LoVo (cell line): ENCODE results near the gene SCGB3A2.

Source experiments
- DNase-seq: peaks from one replicate; pipeline ENCODE4 v3.0.0-alpha.2; 2016; ENCODE audit warnings: low spot score

The SCGB3A2 gene, protein sequence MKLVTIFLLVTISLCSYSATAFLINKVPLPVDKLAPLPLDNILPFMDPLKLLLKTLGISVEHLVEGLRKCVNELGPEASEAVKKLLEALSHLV

DNA sequence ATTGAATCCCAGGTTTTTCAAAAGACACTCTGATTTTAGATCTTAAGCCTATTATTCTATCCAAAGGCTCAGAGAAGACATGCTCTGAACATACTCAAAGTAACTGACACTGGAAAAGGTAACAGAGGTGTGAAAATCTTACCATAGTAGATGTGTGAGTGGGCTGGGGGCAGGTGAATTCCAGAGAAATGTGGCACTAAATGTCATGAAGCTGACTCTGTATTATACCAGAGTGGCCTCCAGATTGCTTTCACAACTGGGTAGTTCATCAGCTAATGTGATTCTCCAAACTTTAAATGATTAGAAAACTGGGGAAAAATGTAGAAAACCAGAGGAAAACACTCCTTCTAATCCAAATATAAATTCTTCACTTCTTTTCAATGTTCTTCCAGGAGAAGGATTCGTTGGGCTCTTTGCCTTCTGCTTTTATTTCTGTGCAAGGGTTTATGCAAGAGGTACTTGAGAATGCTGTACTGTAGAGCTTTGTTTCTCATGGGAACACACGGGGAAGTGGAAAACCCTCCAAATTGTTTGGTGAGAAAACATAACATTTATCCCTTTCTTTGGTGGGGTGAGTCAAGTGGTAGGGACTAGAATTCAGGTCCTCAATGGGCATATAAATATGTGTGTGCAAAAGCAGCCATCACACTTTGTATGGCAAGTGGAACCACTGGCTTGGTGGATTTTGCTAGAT lies at the start of gene SCGB3A2:
SCGB3A2 (plus strand) TSS at position 646 of the 694 bp plus-strand sequence. CDS start 93 bp downstream, outside the sequence.
- DNase-seq: no peak

DNA sequence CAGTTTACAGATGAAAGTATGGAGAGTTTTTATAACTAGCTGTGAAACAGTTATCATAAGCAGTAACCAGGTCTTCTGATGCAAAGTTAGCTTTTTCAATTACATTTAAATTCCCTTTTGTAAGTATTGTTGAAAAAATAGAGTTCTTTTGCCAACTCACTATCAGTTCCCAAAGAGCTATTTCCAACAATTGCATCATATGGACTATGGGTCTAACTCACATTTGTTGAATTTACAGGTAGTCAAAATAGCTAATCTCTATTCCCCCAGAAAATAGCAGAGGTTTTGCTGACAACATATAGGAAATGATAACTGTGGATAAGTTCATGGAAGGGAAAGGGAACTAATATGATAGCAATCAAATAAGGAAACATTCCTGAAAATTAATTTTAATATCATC lies 48.5 kb upstream of the SCGB3A2 start:
- peak; percentile 29 for DNase-seq

DNA sequence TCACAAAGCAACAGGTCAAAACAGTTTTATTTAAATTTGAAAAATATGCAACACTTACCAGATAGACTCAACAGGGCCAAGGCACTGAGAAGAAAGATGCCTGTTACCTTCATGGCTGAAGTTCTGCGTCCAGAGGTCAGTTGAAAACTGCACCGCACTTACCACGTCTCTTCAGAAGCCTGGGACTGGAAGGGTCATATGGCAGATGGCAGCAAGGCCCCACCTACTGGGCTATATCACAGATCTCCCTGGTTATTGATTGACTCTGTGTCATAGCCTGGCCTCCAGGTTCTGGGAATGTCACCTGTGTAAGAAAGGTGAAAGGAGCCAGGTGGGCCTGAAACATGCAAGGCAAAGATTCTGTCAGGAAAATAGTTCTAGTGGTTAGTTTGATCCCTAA lies 47.0 kb upstream of the SCGB3A2 start, which contains the start of gene SPINK1:
SPINK1 (minus strand) TSS at position 207 of the 400 bp plus-strand sequence; CDS start at position 113, 94 bp downstream.
- DNase-seq: no peak

DNA sequence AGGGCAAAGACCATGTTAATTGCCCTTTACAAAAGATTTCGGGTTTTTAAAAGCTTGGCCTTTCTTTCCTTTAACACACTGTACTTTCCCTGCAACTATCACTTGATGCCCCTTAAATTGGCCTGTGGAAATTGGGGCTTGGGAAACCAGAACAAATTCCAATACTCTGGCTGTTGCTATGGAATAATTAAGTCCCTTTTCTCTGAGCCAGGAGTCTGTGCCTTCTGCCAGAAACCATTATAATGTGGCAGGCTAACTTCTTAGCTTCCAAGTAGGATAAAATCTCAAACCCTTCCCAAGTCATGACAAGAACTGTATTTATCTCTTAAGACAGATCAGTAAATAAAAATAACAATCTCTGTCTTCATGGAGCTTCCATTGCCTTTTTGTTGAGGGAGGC lies 46.0 kb upstream of the SCGB3A2 start:
- DNase-seq: no peak

DNA sequence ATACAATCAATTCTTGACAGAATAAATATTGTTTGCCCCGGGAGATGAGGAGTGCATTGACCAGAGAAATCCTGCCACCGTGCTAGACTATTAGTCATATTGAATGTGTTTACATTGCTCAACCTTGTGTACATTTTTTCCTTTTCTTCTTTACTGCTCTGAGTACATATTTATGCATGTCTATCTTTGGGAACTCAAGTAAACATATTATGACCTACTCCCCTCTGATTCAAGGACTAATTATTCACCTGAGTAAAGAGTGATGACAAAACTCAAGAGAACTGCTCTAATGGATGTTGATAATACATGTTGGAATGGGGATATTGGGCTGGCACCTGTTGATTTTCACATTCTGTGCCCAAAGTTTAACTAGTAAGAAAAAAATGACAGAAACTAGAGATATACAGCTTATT lies 43.1 kb upstream of the SCGB3A2 start:
- peak; percentile 86 for DNase-seq

DNA sequence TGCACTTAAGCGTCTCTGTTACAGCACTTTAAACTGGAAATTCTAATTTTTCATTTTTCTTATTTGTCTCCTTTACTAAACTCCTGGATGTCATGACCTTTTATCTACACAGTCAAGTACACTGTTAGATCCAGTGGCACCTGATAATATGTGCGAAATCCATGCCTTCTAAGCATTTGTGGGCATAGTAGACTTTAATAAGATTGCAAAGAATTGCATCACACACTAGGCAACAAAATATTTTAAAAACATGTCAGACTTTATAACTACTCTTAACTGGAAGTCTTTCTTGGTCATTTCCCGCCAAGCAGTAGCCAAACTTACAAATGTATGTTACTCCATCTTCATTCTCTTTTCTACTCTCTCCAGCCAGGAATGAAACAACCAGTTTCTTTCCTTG lies 42.1 kb upstream of the SCGB3A2 start:
- DNase-seq: no peak

DNA sequence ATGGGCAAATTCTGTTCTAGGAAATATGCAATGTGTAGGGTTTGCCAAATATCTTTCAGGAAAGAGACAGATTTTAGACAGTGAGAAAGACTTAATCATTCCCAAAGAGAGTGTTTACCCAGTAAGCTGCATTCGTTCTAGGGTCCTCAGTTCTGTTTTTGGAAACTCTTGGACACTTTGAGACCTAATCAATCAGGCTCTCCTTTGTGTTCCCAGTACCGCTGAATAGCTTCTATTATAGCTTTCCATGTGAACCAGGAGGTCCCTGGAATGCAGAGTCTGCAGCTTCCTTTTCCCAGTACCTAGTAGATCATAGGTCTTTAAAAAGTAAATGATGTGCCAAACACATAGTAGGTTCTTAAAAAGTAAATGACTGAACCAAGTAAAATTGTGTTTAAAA lies 35.6 kb upstream of the SCGB3A2 start:
- DNase-seq: no peak

DNA sequence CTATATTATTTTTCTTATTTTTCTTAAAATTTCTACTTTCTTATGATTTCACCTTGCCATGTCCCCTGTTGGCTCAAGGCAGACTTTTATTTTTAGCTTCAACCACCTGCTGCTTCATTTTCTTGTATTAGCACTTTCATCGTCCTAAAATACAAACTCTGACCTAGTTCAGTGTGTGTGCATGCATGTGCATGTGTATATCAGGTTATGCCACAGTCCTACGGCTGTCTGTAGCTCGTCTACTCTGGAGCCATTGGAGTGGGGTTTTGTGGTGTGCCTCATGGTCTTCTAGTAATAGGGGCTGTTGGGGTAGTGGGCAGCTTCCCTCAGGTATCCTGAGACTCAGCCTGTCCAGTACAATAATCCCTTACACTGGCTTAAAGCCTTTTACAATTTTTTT lies 33.7 kb upstream of the SCGB3A2 start:
- no peak for DNase-seq

DNA sequence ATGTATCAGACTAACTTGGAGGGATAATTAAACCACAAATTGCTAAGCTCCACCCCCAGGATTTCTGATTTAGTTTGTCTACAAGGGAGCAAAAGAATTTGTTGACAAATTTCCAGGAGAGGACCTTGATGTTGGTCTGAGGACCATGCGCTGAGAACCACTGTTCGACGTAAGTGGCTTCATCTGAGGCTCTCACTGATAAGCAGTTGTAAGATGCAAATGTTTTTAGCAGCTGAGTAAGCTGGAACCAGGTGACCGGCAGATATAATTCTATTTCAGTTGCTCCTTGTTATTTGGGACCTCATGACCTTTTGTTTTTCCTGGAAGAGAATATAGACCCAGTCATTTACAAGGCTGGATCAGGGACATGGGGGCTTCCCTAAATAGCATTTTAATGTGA lies 32.9 kb upstream of the SCGB3A2 start:
- DNase-seq: no peak

DNA sequence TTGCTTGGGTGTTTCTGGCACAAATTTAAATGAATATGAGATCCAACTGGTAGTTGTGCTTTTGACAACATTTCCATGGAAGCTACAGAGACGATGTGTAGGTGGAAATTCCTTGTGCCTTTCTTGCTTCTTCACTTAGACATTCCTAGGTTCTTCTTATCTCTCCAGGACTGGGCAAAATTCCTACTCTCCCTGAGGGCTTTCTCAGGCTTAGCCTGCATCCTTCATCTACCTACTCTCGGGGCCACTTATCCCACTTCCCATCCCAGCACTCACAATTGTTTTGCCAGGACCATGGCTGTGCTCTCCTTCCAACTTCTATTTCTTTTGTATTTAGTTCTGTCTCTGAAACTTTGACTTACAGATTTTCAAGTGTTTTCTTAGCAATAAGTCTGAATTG lies 29.3 kb upstream of the SCGB3A2 start:
- no peak for DNase-seq

DNA sequence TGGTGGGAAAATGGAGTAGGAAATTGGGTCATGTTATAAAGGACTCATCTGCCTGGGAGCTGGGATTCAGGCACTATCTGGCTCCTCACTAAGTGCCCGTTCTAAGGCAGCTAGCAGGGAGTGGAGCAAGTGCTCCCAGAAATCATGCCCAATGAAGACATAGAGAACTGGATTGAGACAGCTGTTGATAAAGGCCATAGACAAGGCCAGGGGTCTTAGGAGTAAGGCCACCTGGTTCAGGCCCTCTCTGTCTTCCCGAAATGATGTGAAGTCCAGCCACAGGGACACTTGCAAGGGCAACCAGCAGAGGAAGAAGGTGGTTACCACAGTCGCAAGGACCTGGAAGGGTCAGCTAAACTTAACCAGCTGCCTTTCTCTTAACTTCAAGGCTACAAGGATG lies 26.9 kb upstream of the SCGB3A2 start:
- DNase-seq: no peak

DNA sequence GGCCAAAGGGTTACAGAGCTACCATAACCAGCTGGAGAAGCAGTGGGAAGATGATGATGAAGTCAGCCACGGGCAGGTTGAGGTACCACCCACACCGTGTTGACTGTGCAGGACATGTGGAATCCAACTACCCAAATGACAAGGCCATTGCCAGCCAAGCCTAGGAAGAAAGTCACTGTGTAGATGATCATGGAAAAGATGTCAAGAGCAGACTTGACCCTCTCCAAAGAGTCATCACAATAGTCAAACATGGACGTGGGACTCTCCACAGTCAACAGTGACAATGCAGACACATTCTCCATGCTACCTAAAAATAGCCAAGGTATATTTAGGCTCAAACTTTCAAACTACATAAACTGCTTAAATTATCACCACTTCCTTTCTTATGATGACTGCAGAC lies 26.1 kb upstream of the SCGB3A2 start:
- DNase-seq: no peak

DNA sequence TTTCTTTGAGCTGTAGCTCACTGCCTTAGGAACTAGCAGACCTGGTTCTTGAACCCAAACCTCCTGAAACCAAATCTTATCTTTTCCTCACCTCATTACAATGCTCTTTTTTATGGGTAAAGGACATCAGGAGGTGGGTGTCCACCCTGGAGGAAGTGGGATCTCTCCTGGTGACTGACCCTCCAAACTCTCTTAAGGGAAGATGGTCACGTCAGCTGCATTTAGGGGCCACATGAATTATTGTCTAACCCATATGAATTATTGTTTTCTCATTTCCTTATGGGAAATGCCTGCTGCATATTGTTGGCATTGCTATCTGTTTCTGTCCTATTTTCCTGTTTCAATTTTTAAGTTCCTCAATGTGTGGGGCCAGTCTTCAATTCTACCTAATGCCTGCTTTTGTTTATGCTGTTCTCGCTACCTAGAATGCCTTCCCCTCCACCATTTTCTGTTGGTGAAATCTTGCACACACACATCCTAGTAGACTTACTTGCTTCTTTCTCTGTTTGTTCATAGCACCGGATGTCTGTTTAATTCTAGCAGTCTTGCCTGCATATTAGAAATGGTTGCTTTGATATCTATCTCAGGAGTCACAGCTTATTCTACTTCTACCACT lies 25.0 kb upstream of the SCGB3A2 start:
- no peak for DNase-seq

DNA sequence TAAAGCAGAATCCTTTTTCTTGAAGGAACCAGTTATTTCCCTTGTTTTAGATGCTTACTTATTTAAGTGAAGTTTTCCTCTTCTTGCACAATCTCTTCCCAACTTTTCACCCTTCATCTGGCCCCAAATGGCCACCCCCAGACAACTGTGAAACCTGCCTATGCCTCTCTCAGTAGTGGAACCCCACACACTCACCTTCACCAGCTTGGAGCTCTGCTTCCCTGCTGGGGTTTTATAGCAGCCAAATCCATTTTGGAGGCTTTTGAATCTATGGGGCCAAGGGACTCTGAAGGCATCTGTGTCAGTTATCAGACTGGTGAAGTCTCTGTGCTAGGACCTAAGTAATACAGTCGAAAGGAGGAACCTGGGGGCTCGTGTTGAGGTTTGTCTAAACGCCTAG lies 24.2 kb upstream of the SCGB3A2 start:
- no peak for DNase-seq

DNA sequence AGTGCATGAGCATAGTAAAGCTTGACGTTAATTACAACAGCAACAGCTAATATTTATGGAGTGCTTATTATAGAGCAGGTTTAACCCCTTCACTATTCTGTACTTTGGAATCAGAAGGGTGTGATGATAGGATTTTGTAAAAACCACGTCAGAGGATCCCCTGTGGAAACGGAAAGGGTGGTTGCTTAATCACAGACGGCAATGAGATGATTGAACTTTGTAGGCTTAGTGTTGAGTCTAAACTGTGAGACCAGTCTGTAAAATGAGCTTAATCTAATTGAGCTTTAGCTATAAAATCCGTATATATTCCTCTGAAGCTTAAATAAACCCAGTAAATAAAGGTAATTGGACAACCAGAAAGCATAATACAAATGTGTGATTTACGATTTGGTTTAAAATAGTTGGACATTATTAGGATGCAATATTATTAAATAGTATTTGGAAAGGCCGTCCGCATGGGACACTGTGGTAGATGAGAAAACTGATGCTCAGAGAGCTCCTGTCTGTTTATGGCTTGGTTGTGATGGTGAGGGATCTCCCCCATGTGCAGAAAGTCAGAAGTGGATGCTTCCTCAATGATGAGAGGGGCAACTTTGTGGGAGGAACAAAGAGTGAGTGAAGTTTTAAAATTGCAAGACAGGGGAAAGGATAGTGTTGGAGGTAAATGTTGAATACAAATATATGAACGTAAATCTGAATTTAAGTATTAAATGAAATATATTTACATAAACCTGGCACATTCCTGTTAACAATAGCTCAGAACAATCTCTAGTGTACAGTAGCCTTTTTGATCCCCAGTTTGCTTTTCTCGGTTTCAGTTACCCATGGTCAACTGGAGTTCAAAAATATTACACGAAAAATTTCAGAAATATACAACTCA lies 23.4 kb upstream of the SCGB3A2 start:
- DNase-seq: no peak

DNA sequence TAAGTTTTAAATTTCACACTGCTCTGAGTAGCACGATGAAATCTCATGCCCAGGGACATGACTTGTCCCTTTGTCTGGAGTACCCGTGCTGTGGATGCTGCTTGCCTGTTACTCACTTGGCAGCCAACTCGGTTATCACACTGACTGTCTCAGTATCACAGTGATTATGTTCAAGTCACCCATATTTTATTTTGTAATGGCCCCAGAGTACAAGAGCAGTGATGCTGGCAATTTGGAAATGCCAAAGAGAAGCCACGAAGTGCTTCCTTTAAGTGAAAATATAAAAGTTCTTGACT lies 22.8 kb upstream of the SCGB3A2 start:
- no peak for DNase-seq

DNA sequence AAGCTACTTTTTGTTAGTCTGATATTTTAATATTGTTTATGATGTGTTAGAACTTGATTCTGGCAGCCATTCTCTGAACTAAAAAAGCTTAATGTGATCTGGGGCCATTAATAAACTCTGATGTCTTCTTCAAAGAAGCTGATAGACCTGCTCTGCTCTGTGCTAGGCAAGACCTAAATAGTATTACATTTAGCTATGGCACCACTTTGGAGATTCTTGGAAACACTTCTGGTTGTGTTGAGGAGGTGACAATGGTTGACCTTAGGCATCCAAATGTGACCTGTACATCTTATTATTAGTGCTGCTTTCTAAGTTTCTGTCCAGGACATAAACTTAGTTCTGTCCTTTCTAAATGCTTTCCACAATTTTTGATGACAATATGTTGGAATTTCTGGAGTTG lies 21.7 kb upstream of the SCGB3A2 start:
- DNase-seq: no peak

DNA sequence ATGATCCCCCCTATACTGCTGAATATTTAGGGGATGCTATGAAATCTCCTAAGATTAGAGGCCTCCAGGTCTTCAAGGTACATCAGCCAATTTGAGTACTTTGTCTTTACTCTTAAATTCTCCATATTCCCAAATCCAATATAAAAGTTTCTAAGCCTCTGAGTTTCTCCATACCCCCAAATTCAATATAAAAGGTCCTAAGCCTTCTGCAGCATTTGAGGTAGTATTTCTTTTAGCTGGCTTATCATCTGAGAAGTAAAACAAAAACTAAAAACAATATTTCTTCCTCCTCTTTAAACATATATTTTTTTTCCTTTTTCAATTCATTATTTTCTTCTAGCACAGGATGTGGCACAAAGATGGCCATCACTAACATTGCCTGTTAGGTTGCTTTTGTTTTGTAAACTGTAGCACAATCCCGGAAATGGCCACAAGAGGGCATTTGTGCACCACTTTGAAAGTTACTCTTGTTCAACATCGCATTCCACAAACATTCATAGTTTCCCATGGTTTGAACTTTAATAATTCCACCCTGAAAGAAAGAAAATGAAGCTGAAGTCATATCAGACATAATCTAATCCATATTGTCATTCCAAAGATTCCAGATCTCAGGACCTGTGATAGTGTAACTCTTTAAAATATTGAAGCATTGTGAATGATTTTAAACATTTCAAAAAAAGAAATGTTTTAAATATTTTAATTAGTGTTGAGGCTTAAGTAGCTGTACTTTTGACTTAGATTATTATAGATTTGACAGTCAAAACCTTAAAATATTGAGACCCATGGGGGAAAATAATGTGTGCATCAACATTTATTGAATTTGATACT lies 21.0 kb upstream of the SCGB3A2 start:
- DNase-seq: peak; percentile 65

DNA sequence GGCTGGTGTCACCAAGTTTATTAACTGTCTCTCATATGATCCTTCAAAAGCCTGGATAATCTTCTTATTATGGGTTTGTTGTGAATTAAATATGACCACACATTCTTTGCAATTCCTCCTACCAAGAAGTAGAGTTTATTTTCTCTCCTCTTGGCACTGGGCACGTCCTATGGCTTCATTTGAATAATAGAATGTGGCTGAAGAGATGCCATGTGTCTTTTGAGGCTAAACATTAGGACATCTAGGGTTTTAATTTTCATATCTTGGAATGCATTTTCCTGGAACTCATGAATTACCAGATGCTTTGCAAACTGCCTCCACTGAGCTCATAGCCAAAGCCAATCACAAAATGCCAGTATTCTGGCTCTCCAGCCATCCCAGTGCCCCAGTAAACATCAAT lies 19.9 kb upstream of the SCGB3A2 start:
- DNase-seq: no peak

DNA sequence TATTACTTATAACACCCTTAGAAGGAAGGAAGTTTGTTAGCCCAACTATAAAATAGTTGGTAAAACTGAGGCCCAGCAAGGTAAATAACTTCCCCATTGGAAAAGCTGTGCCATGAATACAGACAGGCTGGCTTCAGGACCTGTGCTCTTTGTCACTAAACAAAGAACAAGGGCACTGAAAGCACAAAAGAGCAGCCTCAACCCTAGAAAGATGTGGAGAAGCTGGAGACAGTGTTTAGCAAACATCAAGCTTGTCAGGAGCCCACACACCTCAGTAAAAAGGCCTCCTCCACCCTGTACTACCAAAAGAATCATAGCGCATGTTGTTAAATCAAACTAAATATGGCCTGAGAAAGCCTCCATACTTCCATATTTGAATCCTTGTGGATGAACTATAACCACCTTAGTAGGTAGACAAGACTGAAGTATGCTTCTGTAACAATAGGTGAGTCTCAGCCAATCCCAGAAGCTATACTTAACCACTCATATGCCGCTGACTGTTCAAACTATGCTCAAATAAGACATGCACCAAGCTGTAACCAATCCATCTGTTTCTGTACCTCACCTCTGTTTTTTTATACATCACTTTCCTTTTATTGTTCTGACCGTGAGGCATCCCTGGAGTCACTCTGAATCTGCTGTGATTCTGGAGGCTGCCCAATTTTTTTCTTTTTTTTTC lies 18.4 kb upstream of the SCGB3A2 start:
- DNase-seq: no peak

DNA sequence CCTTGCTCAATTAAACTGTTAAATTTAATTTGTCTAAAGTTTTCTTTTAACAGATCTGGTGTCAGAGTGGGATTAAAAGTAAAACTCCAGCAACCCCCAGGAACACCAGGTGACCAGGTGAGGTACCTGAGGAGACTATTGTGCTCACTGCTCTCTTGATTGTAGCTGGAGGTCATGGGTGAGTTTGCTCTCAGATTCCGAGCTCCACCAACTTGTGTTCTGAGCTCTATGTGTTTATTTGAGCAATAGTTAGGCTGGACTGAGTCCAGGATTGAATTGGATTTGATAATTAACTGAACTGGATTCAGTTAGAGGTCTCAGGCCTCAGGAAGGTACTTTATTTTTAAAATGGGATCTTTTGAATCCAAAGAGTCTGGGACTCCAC lies 17.9 kb upstream of the SCGB3A2 start:
- no peak for DNase-seq
